A549 (cell line): ENCODE results near the gene HIPK3.

Experiments used
- CTCF ChIP-seq: fragments of >200 bp; sonication (Bioruptor Twin); formaldehyde crosslinking; IDR thresholded peaks from 3 replicates; pipeline ENCODE4 v1.5.1; 2016
- EP300 ChIP-seq, 2 experiments: fragments of >200 bp; sonication (Bioruptor Twin); formaldehyde crosslinking; IDR thresholded peaks; 2 replicates in 1 of 2; 3 replicates in 1 of 2; pipeline ENCODE4 v1.6.1; 2016 to 2017
- REST ChIP-seq: fragments of 200-600 bp; sonication (generic); IDR thresholded peaks from 2 replicates; pipeline ENCODE4 v1.6.1; 2016; ENCODE audit warnings: antibody characterized with exemption, mild to moderate bottlenecking, moderate library complexity
- RNF2 ChIP-seq: fragments of 200-600 bp; sonication (generic); IDR thresholded peaks from 2 replicates; pipeline ENCODE4 v1.6.1; 2016; ENCODE audit warnings: low read depth, mild to moderate bottlenecking, antibody characterized with exemption, moderate library complexity, borderline replicate concordance
- USF2 ChIP-seq: fragments of 450-650 bp; IDR thresholded peaks from 2 replicates; pipeline ENCODE4 v1.6.1; 2014; ENCODE audit warnings: antibody characterized with exemption
- TF ChIP-seq, protein P1 (sequence below): IDR thresholded peaks from 2 replicates; pipeline ENCODE4 v1.6.1; 2012

- TF ChIP-seq EP300 (IDR thresholded peaks at IDR 0.05) (no peak), CTCF (no peak), USF2 (no peak), RNF2 (no peak), REST (no peak)
- TF ChIP-seq, protein P1, sequence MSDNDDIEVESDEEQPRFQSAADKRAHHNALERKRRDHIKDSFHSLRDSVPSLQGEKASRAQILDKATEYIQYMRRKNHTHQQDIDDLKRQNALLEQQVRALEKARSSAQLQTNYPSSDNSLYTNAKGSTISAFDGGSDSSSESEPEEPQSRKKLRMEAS = no peak
These were observed 82.1 kb downstream of the HIPK3 start for GRCh38 chr11:33339247-33339646.
